Stomach (tissue), 4 donors: ENCODE measurements around the gene NTM.

Experiments
- CTCF ChIP-seq, 7 experiments: fragments of 450-650 bp in 4 of 7; fragments of 200-600 bp in 3 of 7; sonication (generic) in 3 of 7; IDR thresholded peaks; one replicate each; pipeline ENCODE4 v1.5.1; 2016 to 2019; ENCODE audit warnings: antibody characterized with exemption in 7 of 7, control low read depth in 2 of 7, mild to moderate bottlenecking in 1 of 7
- EP300 ChIP-seq: sonication (generic); formaldehyde crosslinking; IDR thresholded peaks from one replicate; pipeline ENCODE4 v1.6.1; 2017; ENCODE audit warnings: antibody characterized with exemption
- POLR2AphosphoS5 ChIP-seq, 3 donors: sonication (generic); formaldehyde crosslinking; IDR thresholded peaks; one replicate each; pipeline ENCODE4 v1.6.1; 2016; ENCODE audit warnings: antibody characterized with exemption in 3 of 3

DNA sequence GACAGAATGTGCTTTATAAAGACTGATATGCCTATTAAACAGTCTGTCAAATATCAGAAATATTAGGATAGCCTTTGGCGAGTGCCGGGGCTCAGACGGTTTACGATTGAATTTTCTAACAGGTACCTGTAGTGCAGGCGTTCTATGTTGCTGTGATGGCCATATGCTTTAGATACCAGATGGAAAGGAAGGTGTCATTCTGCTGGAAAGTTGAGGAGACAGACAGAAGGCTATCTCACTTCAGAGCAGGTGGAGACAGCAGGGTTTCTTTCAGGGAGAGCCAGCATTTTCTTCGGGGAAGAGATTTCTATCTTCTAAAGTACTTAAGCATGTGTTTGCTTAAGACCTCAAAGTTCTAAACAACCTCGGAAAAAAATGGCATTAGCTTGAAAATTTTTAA lies 415.4 kb downstream of the NTM start:
- no peak for TF ChIP-seq EP300
- TF ChIP-seq CTCF (IDR thresholded peaks at IDR 0.05): no peak
- no peak for TF ChIP-seq POLR2AphosphoS5 (IDR thresholded peaks at IDR 0.05)
